Neural cell (in vitro differentiated cells): ENCODE data around the gene TLCD5. TPM values are rescaled to one million over a fixed set of nuclear protein-coding genes. Genes with fewer than 3 reads are reported as not detected.

Source experiments
- H2AFZ ChIP-seq: fragments of 200-600, 300-800 bp; sonication (generic), shearing (Covaris generic); 2 replicates; pipeline ENCODE4 v1.6.0; 2014; ENCODE audit warnings: low read depth, mild to moderate bottlenecking, antibody characterized with exemption, low read length, moderate library complexity
- H3F3A ChIP-seq: fragments of 200-600 bp; shearing (Covaris generic); 2 replicates; pipeline ENCODE4 v1.6.1; 2016; ENCODE audit warnings: mild to moderate bottlenecking, moderate library complexity, mixed read lengths, antibody characterized with exemption, low read length; ENCODE audit not compliant: insufficient read depth, poor library complexity, severe bottlenecking
- H3K27ac ChIP-seq: fragments of 200-600, 300-800 bp; sonication (generic), shearing (Covaris generic); 2 replicates; pipeline ENCODE4 v1.5.1; 2014; ENCODE audit warnings: mild to moderate bottlenecking, low read length, moderate library complexity
- H3K27me3 ChIP-seq: fragments of 300-800, 200-600 bp; sonication (generic), shearing (Covaris generic); 2 replicates; pipeline ENCODE4 v1.6.0; 2014; ENCODE audit warnings: mild to moderate bottlenecking, low read depth, low read length, moderate library complexity; ENCODE audit not compliant: insufficient read depth
- H3K36me3 ChIP-seq: fragments of 300-800, 200-600 bp; sonication (generic), shearing (Covaris generic); 2 replicates; pipeline ENCODE4 v1.5.1; 2014; ENCODE audit warnings: mild to moderate bottlenecking, antibody characterized with exemption, low read length, moderate library complexity; ENCODE audit not compliant: insufficient read depth
- H3K4me2 ChIP-seq: fragments of 300-800, 200-600 bp; sonication (generic), shearing (Covaris generic); 2 replicates; pipeline ENCODE4 v1.6.0; 2014; ENCODE audit warnings: mild to moderate bottlenecking, low read length
- H3K4me3 ChIP-seq: fragments of 300-800, 200-600 bp; sonication (generic), shearing (Covaris generic); 2 replicates; pipeline ENCODE4 v1.5.1; 2014; ENCODE audit warnings: mild to moderate bottlenecking, low read length, moderate library complexity
- H3K79me2 ChIP-seq: fragments of 200-600 bp; shearing (Covaris generic); replicated peaks from 2 replicates; pipeline ENCODE4 v1.6.0; 2014; ENCODE audit warnings: mild to moderate bottlenecking, low read length, moderate library complexity; ENCODE audit not compliant: insufficient read depth
- H3K9ac ChIP-seq: fragments of 300-800, 200-600 bp; sonication (generic), shearing (Covaris generic); 2 replicates; pipeline ENCODE4 v1.6.1; 2016; ENCODE audit warnings: mild to moderate bottlenecking, low read length, mixed read lengths
- H3K9me2 ChIP-seq: fragments of 200-600 bp; shearing (Covaris generic); 2 replicates; pipeline ENCODE4 v1.6.1; 2016; ENCODE audit warnings: mild to moderate bottlenecking, low read length, mixed read lengths; ENCODE audit not compliant: insufficient read depth
- H3K9me3 ChIP-seq: fragments of 200-600, 300-800 bp; sonication (generic), shearing (Covaris generic); 2 replicates; pipeline ENCODE4 v1.6.1; 2016; ENCODE audit warnings: mild to moderate bottlenecking, mixed run types, low read length, moderate library complexity, mixed read lengths
- H4K20me1 ChIP-seq: fragments of 200-600 bp; shearing (Covaris generic); 2 replicates; pipeline ENCODE4 v1.6.1; 2016; ENCODE audit warnings: mild to moderate bottlenecking, mixed run types; ENCODE audit not compliant: insufficient read depth
- EP300 ChIP-seq: fragments of 450-650 bp; conservative IDR thresholded peaks from 2 replicates; pipeline ENCODE4 v1.6.1; 2014; ENCODE audit warnings: antibody characterized with exemption, mild to moderate bottlenecking, moderate library complexity; ENCODE audit not compliant: poor library complexity, severe bottlenecking
- EZH2 ChIP-seq: fragments of 200-600, 300-800 bp; shearing (Covaris generic), sonication (generic); IDR thresholded peaks from 2 replicates; pipeline ENCODE4 v1.6.1; 2014; ENCODE audit warnings: antibody characterized with exemption, low read length, borderline replicate concordance, mild to moderate bottlenecking; ENCODE audit not compliant: insufficient read depth, poor library complexity, severe bottlenecking
- MXI1 ChIP-seq: fragments of 450-650 bp; conservative IDR thresholded peaks from 2 replicates; pipeline ENCODE4 v1.6.1; 2014; ENCODE audit warnings: antibody characterized with exemption, mild to moderate bottlenecking; ENCODE audit not compliant: poor library complexity, severe bottlenecking
- POLR2AphosphoS5 ChIP-seq: IDR thresholded peaks from 2 replicates; pipeline ENCODE4 v1.6.1; 2012
- RAD21 ChIP-seq: fragments of 450-650 bp; conservative IDR thresholded peaks from 2 replicates; pipeline ENCODE4 v1.6.1; 2014; ENCODE audit warnings: antibody characterized with exemption, mild to moderate bottlenecking, moderate library complexity
- SMC3 ChIP-seq: fragments of 450-650 bp; conservative IDR thresholded peaks from 2 replicates; pipeline ENCODE4 v1.6.1; 2014; ENCODE audit warnings: antibody characterized with exemption, mild to moderate bottlenecking, moderate library complexity; ENCODE audit not compliant: poor library complexity
- TAF1 ChIP-seq: IDR thresholded peaks from 2 replicates; pipeline ENCODE4 v1.6.1; 2012; ENCODE audit warnings: low read depth
- polyA plus RNA-seq: library from polyadenylated mRNA; depleted of rRNA; stranded (reverse); fragments of >200 nt; gene quantifications from 2 replicates; pipeline ENCODE4 v1.2.3, GENCODE V29; 2014
- TF ChIP-seq, protein P1 (sequence below): fragments of 450-650 bp; IDR thresholded peaks from 2 replicates; pipeline ENCODE4 v1.5.1; 2014; ENCODE audit warnings: antibody characterized with exemption, mild to moderate bottlenecking, moderate library complexity; ENCODE audit not compliant: poor library complexity, severe bottlenecking
- TF ChIP-seq, protein P2 (sequence below): IDR thresholded peaks from 2 replicates; pipeline ENCODE4 v1.6.1; 2012; ENCODE audit warnings: borderline replicate concordance

TLCD5 gene
- polyA plus RNA-seq, 1 donor from 2014 or later = 31.1 TPM

DNA sequence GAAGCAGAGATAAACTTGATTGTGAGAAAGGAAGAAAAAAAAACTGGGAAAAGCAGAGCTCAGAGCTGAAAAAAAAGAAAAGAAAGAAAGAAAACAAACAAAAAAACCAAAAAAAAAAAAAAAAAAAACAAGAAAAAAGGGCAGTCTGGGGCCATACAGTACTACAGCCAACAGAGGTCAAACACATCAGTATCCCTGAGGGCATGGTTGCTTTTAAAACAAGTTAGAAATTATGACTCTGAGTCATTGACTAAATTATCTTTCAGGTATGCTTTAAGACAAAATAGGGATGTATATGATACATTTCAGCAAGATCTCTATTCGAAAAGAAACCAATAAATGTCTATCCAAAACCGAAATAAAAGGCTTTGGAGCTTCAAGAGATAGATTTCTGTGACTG is 37.1 kb upstream of the TLCD5 start:
- Histone ChIP-seq H3K79me2 (no peaks in the 10 kb centered on the region), H2AFZ (no peak overlapping the region), H3K36me3 (no peaks in the 10 kb centered on the region), H3K4me3 (no peak overlapping the region), H3K27ac (no peak overlapping the region), H3K9me3 (no peaks in the 10 kb centered on the region), H4K20me1 (no peaks in the 10 kb centered on the region), H3K27me3 (no peaks in the 10 kb centered on the region), H3F3A (no peaks in the 10 kb centered on the region), H3K9ac (no peak overlapping the region), H3K9me2 (no peaks in the 10 kb centered on the region), H3K4me2 (no peak overlapping the region)
- TF ChIP-seq SMC3 (no peak), POLR2AphosphoS5 (no peak), EP300 (no peak), RAD21 (no peak), MXI1 (no peak), EZH2 (no peak), TAF1 (no peak)
- TF ChIP-seq, protein P1, sequence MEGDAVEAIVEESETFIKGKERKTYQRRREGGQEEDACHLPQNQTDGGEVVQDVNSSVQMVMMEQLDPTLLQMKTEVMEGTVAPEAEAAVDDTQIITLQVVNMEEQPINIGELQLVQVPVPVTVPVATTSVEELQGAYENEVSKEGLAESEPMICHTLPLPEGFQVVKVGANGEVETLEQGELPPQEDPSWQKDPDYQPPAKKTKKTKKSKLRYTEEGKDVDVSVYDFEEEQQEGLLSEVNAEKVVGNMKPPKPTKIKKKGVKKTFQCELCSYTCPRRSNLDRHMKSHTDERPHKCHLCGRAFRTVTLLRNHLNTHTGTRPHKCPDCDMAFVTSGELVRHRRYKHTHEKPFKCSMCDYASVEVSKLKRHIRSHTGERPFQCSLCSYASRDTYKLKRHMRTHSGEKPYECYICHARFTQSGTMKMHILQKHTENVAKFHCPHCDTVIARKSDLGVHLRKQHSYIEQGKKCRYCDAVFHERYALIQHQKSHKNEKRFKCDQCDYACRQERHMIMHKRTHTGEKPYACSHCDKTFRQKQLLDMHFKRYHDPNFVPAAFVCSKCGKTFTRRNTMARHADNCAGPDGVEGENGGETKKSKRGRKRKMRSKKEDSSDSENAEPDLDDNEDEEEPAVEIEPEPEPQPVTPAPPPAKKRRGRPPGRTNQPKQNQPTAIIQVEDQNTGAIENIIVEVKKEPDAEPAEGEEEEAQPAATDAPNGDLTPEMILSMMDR = no peak
- TF ChIP-seq, protein P2, sequence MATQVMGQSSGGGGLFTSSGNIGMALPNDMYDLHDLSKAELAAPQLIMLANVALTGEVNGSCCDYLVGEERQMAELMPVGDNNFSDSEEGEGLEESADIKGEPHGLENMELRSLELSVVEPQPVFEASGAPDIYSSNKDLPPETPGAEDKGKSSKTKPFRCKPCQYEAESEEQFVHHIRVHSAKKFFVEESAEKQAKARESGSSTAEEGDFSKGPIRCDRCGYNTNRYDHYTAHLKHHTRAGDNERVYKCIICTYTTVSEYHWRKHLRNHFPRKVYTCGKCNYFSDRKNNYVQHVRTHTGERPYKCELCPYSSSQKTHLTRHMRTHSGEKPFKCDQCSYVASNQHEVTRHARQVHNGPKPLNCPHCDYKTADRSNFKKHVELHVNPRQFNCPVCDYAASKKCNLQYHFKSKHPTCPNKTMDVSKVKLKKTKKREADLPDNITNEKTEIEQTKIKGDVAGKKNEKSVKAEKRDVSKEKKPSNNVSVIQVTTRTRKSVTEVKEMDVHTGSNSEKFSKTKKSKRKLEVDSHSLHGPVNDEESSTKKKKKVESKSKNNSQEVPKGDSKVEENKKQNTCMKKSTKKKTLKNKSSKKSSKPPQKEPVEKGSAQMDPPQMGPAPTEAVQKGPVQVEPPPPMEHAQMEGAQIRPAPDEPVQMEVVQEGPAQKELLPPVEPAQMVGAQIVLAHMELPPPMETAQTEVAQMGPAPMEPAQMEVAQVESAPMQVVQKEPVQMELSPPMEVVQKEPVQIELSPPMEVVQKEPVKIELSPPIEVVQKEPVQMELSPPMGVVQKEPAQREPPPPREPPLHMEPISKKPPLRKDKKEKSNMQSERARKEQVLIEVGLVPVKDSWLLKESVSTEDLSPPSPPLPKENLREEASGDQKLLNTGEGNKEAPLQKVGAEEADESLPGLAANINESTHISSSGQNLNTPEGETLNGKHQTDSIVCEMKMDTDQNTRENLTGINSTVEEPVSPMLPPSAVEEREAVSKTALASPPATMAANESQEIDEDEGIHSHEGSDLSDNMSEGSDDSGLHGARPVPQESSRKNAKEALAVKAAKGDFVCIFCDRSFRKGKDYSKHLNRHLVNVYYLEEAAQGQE = no peak

DNA sequence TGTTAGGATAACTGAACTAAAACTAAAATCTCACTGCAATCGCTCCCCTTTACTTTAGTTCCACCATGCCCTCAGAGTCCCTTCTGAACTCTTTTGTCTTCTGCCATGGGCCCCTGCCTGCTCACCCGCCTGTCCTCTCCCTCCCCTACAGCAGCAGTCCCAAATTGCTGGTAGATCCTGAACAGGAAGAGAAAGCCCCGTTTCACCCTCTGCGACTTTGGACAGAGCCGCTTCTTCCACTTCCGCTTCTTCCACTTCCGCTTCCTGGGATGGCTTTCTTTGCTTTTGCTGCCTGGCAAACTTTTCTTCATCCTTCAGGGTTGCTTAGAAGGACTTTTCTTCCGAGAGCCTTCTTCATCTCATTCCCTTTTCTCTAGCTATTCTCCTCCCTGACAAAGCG is 35.7 kb upstream of the TLCD5 start:
- no peak for TF ChIP-seq RAD21
- no peak for TF ChIP-seq TAF1
- TF ChIP-seq, protein P2 = no peak
- TF ChIP-seq EP300 = no peak
- TF ChIP-seq MXI1 = no peak
- TF ChIP-seq, protein P1 = no peak
- no peak overlapping the region for H2AFZ ChIP-seq
- no peak overlapping the region for H3K4me3 ChIP-seq

More for the DNA sequence above, 35.7 kb upstream of the TLCD5 start:
- no peaks in the 10 kb centered on the region for H3K9me3 ChIP-seq
- no peaks in the 10 kb centered on the region for H3K79me2 ChIP-seq
- H3K27me3 ChIP-seq = no peaks in the 10 kb centered on the region
- no peak overlapping the region for H3K27ac ChIP-seq
- H4K20me1 ChIP-seq = no peaks in the 10 kb centered on the region
- no peak overlapping the region for H3K9ac ChIP-seq
- no peaks in the 10 kb centered on the region for H3K36me3 ChIP-seq
- no peaks in the 10 kb centered on the region for H3F3A ChIP-seq
- no peak overlapping the region for H3K4me2 ChIP-seq
- H3K9me2 ChIP-seq = no peaks in the 10 kb centered on the region
